HEK293T (cell line): ENCODE measurements around the gene ARL3.

Source experiments
- CTCF ChIA-PET: fragments of 350-600 bp; formaldehyde crosslinking; extraction: SDS; loops from one replicate; lab custom pipeline; 2021; ENCODE audit warnings: antibody characterized with exemption, inconsistent platforms; lab: Yijun Ruan, JAX
- POLR2A ChIA-PET: fragments of 350-600 bp; formaldehyde crosslinking; extraction: SDS; loops from one replicate; lab custom pipeline; 2020; ENCODE audit warnings: antibody characterized with exemption, inconsistent platforms; lab: Yijun Ruan, JAX
- DNase-seq: peaks from one replicate; pipeline ENCODE4 v3.0.0; 2012; ENCODE audit warnings: mixed read lengths; ENCODE audit errors: extremely low spot score
- ARNT ChIP-seq: fragments of 450-650 bp; IDR thresholded peaks from 2 replicates; pipeline ENCODE4 v1.6.1; 2017; ENCODE audit warnings: mild to moderate bottlenecking
- BHLHE40 ChIP-seq: fragments of 450-650 bp; IDR thresholded peaks from 2 replicates; pipeline ENCODE4 v1.6.1; 2016; ENCODE audit warnings: mild to moderate bottlenecking, moderate library complexity, borderline replicate concordance
- CTBP1 ChIP-seq: fragments of 450-650 bp; IDR thresholded peaks from 2 replicates; pipeline ENCODE4 v1.6.1; 2016; ENCODE audit warnings: borderline replicate concordance
- ELF4 ChIP-seq: fragments of 450-650 bp; IDR thresholded peaks from 2 replicates; pipeline ENCODE4 v1.6.1; 2017; ENCODE audit warnings: antibody characterized with exemption
- FOXA1 ChIP-seq: fragments of 450-650 bp; IDR thresholded peaks from 2 replicates; pipeline ENCODE4 v1.6.1; 2016; ENCODE audit warnings: mild to moderate bottlenecking
- FOXK2 ChIP-seq: fragments of 450-650 bp; IDR thresholded peaks from 2 replicates; pipeline ENCODE4 v1.6.1; 2016; ENCODE audit warnings: mild to moderate bottlenecking
- FOXM1 ChIP-seq: fragments of 450-650 bp; IDR thresholded peaks from 2 replicates; pipeline ENCODE4 v1.6.1; 2017; ENCODE audit warnings: mild to moderate bottlenecking, borderline replicate concordance
- HDGF ChIP-seq: fragments of 450-650 bp; IDR thresholded peaks from 2 replicates; pipeline ENCODE4 v1.6.1; 2017; ENCODE audit warnings: antibody characterized with exemption, borderline replicate concordance
- L3MBTL2 ChIP-seq: fragments of 450-650 bp; conservative IDR thresholded peaks from 2 replicates; pipeline ENCODE4 v1.6.1; 2016; ENCODE audit warnings: mild to moderate bottlenecking
- LEF1 ChIP-seq: fragments of 450-650 bp; IDR thresholded peaks from 2 replicates; pipeline ENCODE4 v1.6.1; 2017; ENCODE audit warnings: mild to moderate bottlenecking, borderline replicate concordance
- NFRKB ChIP-seq: fragments of 450-650 bp; IDR thresholded peaks from 2 replicates; pipeline ENCODE4 v1.6.1; 2016; ENCODE audit warnings: mild to moderate bottlenecking, moderate library complexity
- SP1 ChIP-seq: fragments of 450-650 bp; IDR thresholded peaks from 2 replicates; pipeline ENCODE4 v1.6.1; 2017
- SUZ12 ChIP-seq: fragments of 450-650 bp; IDR thresholded peaks from 2 replicates; pipeline ENCODE4 v1.6.1; 2016; ENCODE audit warnings: mild to moderate bottlenecking
- TARDBP ChIP-seq: fragments of 450-650 bp; IDR thresholded peaks from 2 replicates; pipeline ENCODE4 v1.6.1; 2016
- ZNF384 ChIP-seq: fragments of 450-650 bp; IDR thresholded peaks from 2 replicates; pipeline ENCODE4 v1.6.1; 2016
- TF ChIP-seq, protein P1 (sequence below): fragments of 450-650 bp; IDR thresholded peaks from 2 replicates; pipeline ENCODE4 v1.6.1; 2016

Gene ARL3

DNA sequence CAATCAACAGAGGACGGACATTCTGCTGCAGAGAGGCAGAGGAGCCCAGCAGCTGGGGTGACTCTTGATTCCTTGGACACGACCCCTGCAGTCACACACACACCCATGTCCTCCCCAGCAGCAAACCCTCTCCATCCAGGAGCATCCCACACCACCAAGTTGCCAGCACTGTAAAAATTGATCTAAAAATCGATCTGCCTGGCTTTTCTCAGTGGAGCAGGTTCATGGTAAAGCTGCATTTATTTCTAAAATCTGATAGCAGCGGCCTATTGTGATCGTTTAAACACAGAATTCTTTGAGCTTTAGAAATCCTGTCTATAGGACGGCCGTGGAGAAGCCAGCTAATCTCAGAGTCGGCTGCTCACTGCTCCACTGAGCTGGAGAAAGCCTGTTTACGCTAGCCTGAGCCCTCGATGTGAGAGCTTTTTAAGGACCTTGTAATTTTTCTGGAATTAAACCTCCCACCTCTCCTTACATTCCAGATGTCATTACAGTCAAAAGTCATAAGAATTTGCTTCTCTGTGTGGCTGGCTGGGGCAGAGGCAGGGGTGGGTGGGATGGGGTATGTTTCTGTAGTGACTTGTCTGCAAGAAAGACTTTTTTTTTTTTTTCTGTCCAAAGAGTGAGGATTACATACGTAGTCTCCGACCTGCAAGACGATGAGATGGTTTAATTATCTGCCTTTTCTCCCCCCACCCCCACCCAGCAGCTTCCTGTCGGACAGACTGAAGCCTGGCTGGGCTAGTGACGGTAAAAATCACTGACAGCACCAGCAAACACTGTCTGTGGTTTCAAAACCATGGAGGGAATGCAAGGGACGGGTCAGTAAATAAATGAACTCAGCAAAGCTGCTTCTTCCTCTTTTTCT is 38.3 kb downstream of the ARL3 start:
- CTCF ChIA-PET, result interaction anchor here (0.6 to 1.1 kb wide), 3 partner anchors 18 to 28 kb away, joined by 3 read pairs; no protein-coding TSS in a partner anchor
- DNase-seq, result no peak
- TF ChIP-seq LEF1, result no peak
- TF ChIP-seq ELF4, result no peak
- TF ChIP-seq FOXA1, result no peak
- no peak for TF ChIP-seq ARNT
- TF ChIP-seq SP1, result no peak
- TF ChIP-seq SUZ12, result no peak
- no peak for TF ChIP-seq CTBP1
- no peak for TF ChIP-seq HDGF
- TF ChIP-seq ZNF384, result no peak
- no peak for TF ChIP-seq TARDBP
- TF ChIP-seq NFRKB, result no peak
- no peak for TF ChIP-seq BHLHE40
- TF ChIP-seq FOXM1, result no peak
- TF ChIP-seq, protein P1, sequence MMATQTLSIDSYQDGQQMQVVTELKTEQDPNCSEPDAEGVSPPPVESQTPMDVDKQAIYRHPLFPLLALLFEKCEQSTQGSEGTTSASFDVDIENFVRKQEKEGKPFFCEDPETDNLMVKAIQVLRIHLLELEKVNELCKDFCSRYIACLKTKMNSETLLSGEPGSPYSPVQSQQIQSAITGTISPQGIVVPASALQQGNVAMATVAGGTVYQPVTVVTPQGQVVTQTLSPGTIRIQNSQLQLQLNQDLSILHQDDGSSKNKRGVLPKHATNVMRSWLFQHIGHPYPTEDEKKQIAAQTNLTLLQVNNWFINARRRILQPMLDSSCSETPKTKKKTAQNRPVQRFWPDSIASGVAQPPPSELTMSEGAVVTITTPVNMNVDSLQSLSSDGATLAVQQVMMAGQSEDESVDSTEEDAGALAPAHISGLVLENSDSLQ, result no peak
- no peak for TF ChIP-seq FOXK2
- no peak for TF ChIP-seq L3MBTL2
- POLR2A ChIA-PET, result interaction anchor here (0.6 to 1.9 kb wide), 8 partner anchors 11 to 39 kb away, joined by 3 to 8 read pairs (median 4); partner anchors contain the start of genes ARL3 and TRIM8

DNA sequence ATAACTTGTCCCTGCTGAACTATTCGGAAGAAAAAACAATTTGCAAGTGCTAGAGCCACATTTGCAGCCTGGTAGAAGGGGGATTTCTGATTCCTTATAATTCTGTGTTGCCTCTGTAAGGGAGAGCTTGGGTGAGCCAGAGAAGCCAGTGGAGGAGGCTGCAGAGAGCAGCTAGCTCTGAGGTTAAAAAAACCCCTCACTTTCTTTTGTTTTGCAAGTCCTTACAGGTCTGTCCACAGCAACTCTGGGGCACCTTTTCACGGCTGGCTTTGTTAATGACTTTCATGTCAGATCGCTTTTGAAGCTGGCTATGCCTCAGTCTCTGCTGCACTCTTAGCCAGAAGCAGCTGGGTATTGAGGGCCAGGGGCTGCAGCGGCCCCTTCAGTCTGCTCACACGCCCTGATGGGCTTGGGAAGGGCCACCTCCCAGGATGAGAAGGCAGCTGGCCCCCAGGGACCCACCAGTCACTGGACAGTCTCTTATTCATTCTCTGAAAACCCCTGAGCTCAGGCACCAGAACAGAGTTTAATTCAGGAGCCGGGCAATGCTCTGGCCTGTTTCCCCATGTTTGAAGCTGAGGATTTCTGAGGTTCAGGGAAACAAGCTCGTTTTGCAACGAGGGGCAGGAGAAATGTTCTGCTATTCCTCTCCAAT is 39.1 kb downstream of the ARL3 start:
- CTCF ChIA-PET, result interaction anchor here (1.1 to 1.7 kb wide), 2 partner anchors 17 to 35 kb away, joined by 3 read pairs; no protein-coding TSS in a partner anchor
- TF ChIP-seq, protein P1, result no peak
- TF ChIP-seq FOXA1, result no peak
- POLR2A ChIA-PET, result interaction anchor here (1.1 to 1.9 kb wide), 6 partner anchors 13 to 40 kb away, joined by 3 to 8 read pairs (median 6); partner anchors contain the start of genes ARL3 and TRIM8

DNA sequence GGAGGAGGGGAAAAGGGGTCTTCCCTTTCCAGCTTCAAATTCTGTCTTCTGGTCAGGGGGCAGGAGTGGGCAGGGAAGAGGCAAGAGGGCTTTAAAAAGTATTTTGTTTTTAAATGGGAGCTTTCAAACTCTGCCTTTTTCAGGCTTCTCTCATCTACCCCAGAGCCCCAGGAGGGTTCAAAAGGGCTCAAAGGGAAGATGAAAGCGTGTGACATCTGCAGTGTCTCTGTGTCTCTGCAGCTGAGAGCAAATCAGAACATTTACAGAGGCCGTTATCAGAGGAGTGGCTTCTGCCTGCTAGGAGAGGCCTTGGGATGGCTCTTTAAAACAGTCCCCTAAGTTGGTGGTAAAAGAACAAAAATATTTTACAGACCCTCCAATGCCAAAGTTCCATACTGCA is 39.6 kb downstream of the ARL3 start:
- no peak for TF ChIP-seq NFRKB
- TF ChIP-seq CTBP1, result no peak
- TF ChIP-seq BHLHE40, result no peak
- TF ChIP-seq SUZ12, result no peak
- TF ChIP-seq ELF4, result no peak
- no peak for TF ChIP-seq HDGF
- TF ChIP-seq ZNF384, result no peak
- no peak for TF ChIP-seq FOXM1
- TF ChIP-seq TARDBP, result no peak
- TF ChIP-seq ARNT, result no peak
- TF ChIP-seq L3MBTL2, result no peak
- TF ChIP-seq SP1, result no peak
- TF ChIP-seq, protein P1, result no peak
- TF ChIP-seq FOXA1, result no peak
- no peak for TF ChIP-seq LEF1
- TF ChIP-seq FOXK2, result no peak
- ChIA-PET POLR2A (interaction anchor here (1.5 to 1.9 kb wide), 2 partner anchors 28 to 30 kb away, joined by 5 to 7 read pairs; no protein-coding TSS in a partner anchor), CTCF (interaction anchor here (1.1 to 1.7 kb wide), 3 partner anchors 16 to 36 kb away, joined by 3 read pairs; no protein-coding TSS in a partner anchor)
- no peak for DNase-seq

More for the DNA sequence above, 39.1 kb downstream of the ARL3 start:
- no peak for DNase-seq

DNA sequence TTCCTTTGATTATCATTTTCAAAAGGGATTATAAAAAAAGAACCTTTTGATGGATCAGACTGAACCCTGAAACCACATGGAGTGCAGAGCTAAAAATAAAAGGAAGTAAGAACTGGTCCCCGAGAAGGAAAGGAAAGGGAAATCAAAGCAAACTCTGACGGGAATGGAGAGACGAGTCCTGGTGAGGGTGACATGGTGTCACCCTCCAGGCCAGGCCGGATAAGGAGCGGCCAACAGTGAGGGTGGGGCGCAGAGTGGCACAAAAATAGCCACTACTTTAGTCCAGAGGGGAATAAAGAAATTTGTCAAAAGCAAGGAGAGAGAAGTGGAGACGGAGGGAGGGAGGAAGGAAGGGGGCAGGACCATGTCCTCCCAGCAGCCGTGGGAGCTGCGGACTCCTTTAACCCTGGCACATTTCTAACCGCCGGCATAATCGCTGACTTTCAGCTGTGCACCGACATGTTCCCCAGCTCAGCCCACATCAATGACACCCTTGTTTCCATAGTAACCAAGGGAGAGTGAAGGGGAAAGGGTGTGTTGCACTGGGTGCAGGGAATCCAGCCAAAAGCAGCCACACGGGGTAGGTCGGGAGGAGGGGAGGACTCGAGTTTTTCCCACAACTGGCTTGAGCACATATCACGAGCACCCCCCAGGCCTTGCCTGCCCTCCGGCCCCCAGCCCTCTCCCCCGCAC is 40.2 kb downstream of the ARL3 start:
- TF ChIP-seq, protein P1, result no peak
- POLR2A ChIA-PET, result interaction anchor here (1.5 kb wide), 1 partner anchor 29 kb away, joined by 5 read pairs; no protein-coding TSS in a partner anchor
- DNase-seq, result no peak
- CTCF ChIA-PET, result interaction anchor here (0.6 to 1.7 kb wide), 3 partner anchors 20 to 1659 kb away, joined by 3 read pairs; no protein-coding TSS in a partner anchor
